Liver (tissue), 9 donors: ENCODE measurements around the gene CAPN10. TPM values are rescaled to one million over a fixed set of nuclear protein-coding genes. Genes with fewer than 3 reads are reported as not detected.

Source experiments
- DNase-seq: peaks from one replicate; pipeline ENCODE4 v3.0.0-alpha.2; 2017; ENCODE audit warnings: low spot score
- H3K27ac ChIP-seq, 2 donors: one replicate each; pipeline ENCODE4 v1.7.0; 2013; ENCODE audit warnings: inconsistent platforms in 2 of 2, low read length in 2 of 2, control low read depth in 1 of 2, low read depth in 1 of 2, mild to moderate bottlenecking in 1 of 2
- H3K27me3 ChIP-seq, 4 donors: one replicate each; pipeline versions ENCODE4 v1.6.1 to v1.7.0; 2013; ENCODE audit warnings: low read length in 3 of 4, inconsistent platforms in 1 of 4, mild to moderate bottlenecking in 1 of 4, moderate library complexity in 1 of 4; ENCODE audit not compliant: control insufficient read depth in 4 of 4, insufficient read depth in 4 of 4
- H3K36me3 ChIP-seq, 4 donors: one replicate each; pipeline versions ENCODE4 v1.6.1 to v1.7.0; 2013; ENCODE audit warnings: low read length in 3 of 4, mild to moderate bottlenecking in 3 of 4, low read depth in 1 of 4, moderate library complexity in 1 of 4; ENCODE audit not compliant: control insufficient read depth in 4 of 4, insufficient read depth in 3 of 4
- H3K4me1 ChIP-seq, 4 donors: one replicate each; pipeline versions ENCODE4 v1.6.1 to v1.7.0; 2013; ENCODE audit warnings: low read length in 3 of 4, mild to moderate bottlenecking in 3 of 4, moderate library complexity in 1 of 4; ENCODE audit not compliant: control insufficient read depth in 4 of 4, insufficient read depth in 4 of 4
- H3K4me3 ChIP-seq, 3 donors: one replicate each; pipeline versions ENCODE4 v1.6.1 to v1.7.0; 2013; ENCODE audit warnings: low read length in 3 of 3, control low read depth in 1 of 3, low read depth in 1 of 3, mild to moderate bottlenecking in 1 of 3
- H3K9ac ChIP-seq, 2 donors: one replicate each; pipeline ENCODE4 v1.7.0; 2013; ENCODE audit warnings: low read length in 2 of 2, mild to moderate bottlenecking in 2 of 2, moderate library complexity in 2 of 2, control low read depth in 1 of 2, low read depth in 1 of 2
- H3K9me3 ChIP-seq, 4 donors: one replicate each; pipeline versions ENCODE4 v1.6.1 to v1.7.0; 2013; ENCODE audit warnings: low read length in 3 of 4; ENCODE audit not compliant: control insufficient read depth in 4 of 4
- EGR1 ChIP-seq, 2 donors: IDR thresholded peaks; 2 replicates each; pipeline ENCODE4 v1.6.1; 2016 to 2018; ENCODE audit warnings: antibody characterized with exemption in 2 of 2, low read depth in 2 of 2
- FOXA2 ChIP-seq: IDR thresholded peaks from 2 replicates; pipeline ENCODE4 v1.6.1; 2016; ENCODE audit warnings: antibody characterized with exemption
- GABPA ChIP-seq, 2 donors: IDR thresholded peaks in 1 of 2; conservative IDR thresholded peaks in 1 of 2; 2 replicates each; pipeline ENCODE4 v1.6.1; 2016; ENCODE audit warnings: antibody characterized with exemption in 2 of 2, mild to moderate bottlenecking in 1 of 2, moderate library complexity in 1 of 2
- HNF4A ChIP-seq, 2 donors: conservative IDR thresholded peaks; 2 replicates each; pipeline ENCODE4 v1.6.1; 2016; ENCODE audit warnings: antibody characterized with exemption in 2 of 2, mild to moderate bottlenecking in 2 of 2
- HNF4G ChIP-seq: IDR thresholded peaks from 2 replicates; pipeline ENCODE4 v1.6.1; 2016; ENCODE audit warnings: antibody characterized with exemption
- NR2F2 ChIP-seq: IDR thresholded peaks from 2 replicates; pipeline ENCODE4 v1.6.1; 2016; ENCODE audit warnings: antibody characterized with exemption
- RAD21 ChIP-seq, 2 donors: IDR thresholded peaks; 2 replicates each; pipeline ENCODE4 v1.6.1; 2016; ENCODE audit warnings: antibody characterized with exemption in 2 of 2, mild to moderate bottlenecking in 2 of 2
- RXRA ChIP-seq, 2 donors: IDR thresholded peaks; 2 replicates each; pipeline ENCODE4 v1.6.1; 2017 to 2018; ENCODE audit warnings: antibody characterized with exemption in 2 of 2, mild to moderate bottlenecking in 1 of 2
- TAF1 ChIP-seq: conservative IDR thresholded peaks from 2 replicates; pipeline ENCODE4 v1.6.1; 2016; ENCODE audit warnings: antibody characterized with exemption, mild to moderate bottlenecking
- WGBS: extraction: QIAGEN DNeasy Blood & Tissue Kit; methylation state at CpG from one replicate; pipeline ENCODE4 v1.1.7; 2013; 5-methylcytosine and 5-hydroxymethylcytosine counted together
- polyA plus RNA-seq, 2 donors: library from polyadenylated mRNA; stranded (reverse) in 1 of 2; unstranded in 1 of 2; fragments of 200-250 nt in 1 of 2; fragments of >200 nt in 1 of 2; fragmentation: Nextera tagmentation in 1 of 2; extraction: Ambion mirVana in 1 of 2; gene quantifications; one replicate each; pipeline versions ENCODE4 v1.2.1 to v1.2.3, GENCODE V29; 2013 to 2015
- total RNA-seq, 2 donors: library from RNA; depleted of rRNA; stranded (reverse); fragments of >200 nt; gene quantifications; one replicate each; pipeline ENCODE4 v1.2.3, GENCODE V29; 2014
- TF ChIP-seq, protein P1 (sequence below): IDR thresholded peaks from 2 replicates; pipeline ENCODE4 v1.6.1; 2016; ENCODE audit warnings: antibody characterized with exemption
- TF ChIP-seq, protein P2 (sequence below): fragments of 150-350 bp; IDR thresholded peaks from 2 replicates; pipeline ENCODE4 v1.5.1; 2017; ENCODE audit warnings: improper control_type of control experiment, low read depth, low read length; ENCODE audit not compliant: missing input control
- TF ChIP-seq, protein P3 (sequence below): IDR thresholded peaks from 2 replicates; pipeline ENCODE4 v1.6.1; 2016; ENCODE audit warnings: antibody characterized with exemption, mild to moderate bottlenecking
- donor health status: healthy.
- donor health status: healthy.
- donor health status: healthy.
- donor health status: healthy.
- donor health status: healthy.

The CAPN10 gene
- total and polyA plus RNA-seq, 4 donors, result 4.8 to 11.3 (median 6.5) TPM

DNA sequence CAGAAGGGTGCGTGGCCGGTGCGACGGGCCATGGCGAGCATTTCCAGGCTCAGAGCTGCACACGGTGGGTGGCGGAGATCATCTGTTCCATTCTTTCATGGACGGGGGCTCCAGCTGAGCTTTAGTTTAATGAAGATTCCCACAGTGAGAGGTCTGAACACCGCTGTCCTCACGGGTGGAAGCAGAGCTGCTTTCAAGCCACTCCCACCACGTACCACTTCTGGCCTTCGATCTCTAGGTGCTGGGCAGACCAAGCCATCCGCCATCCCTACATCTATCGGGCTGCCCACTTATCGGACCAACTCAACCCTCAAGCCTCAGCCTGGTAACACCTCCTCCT lies 57.2 kb downstream of the CAPN10 start (continued):
- TF ChIP-seq HNF4G, result no peak
- TF ChIP-seq EGR1 (IDR thresholded peaks at IDR 0.05; ENCODE audit: low read depth in 2 of 2), result no peak
- no peak for TF ChIP-seq RAD21 (IDR thresholded peaks at IDR 0.05)
- TF ChIP-seq, protein P1, sequence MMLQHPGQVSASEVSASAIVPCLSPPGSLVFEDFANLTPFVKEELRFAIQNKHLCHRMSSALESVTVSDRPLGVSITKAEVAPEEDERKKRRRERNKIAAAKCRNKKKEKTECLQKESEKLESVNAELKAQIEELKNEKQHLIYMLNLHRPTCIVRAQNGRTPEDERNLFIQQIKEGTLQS, result no peak
- TF ChIP-seq, protein P2, sequence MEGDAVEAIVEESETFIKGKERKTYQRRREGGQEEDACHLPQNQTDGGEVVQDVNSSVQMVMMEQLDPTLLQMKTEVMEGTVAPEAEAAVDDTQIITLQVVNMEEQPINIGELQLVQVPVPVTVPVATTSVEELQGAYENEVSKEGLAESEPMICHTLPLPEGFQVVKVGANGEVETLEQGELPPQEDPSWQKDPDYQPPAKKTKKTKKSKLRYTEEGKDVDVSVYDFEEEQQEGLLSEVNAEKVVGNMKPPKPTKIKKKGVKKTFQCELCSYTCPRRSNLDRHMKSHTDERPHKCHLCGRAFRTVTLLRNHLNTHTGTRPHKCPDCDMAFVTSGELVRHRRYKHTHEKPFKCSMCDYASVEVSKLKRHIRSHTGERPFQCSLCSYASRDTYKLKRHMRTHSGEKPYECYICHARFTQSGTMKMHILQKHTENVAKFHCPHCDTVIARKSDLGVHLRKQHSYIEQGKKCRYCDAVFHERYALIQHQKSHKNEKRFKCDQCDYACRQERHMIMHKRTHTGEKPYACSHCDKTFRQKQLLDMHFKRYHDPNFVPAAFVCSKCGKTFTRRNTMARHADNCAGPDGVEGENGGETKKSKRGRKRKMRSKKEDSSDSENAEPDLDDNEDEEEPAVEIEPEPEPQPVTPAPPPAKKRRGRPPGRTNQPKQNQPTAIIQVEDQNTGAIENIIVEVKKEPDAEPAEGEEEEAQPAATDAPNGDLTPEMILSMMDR, result no peak

DNA sequence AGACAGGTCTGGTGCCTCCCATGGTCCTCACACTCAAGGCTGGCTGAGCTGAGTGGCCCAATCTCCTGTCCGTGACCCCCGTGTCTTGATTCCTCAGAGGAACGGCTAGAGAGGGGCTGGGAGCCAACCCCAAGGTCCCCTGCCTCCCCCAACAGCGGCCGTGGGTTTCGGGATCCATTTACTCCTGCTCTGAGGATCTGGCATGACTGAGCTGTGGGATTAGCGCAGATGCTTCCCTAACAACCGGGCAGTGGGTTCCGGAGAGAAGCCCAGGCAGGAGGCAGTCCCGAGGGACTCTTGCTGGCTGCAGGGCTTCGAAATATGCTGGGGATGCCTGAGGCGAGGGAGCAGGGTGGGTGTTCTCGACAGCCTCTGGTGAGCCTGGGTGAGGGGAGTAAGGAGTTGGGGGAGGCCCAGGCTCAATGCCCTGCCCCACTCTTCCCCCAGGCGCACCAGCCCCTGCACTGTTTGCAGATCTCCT lies 57.7 kb downstream of the CAPN10 start:
- TF ChIP-seq FOXA2 (no peak), NR2F2 (no peak)
- Histone ChIP-seq H3K9me3 (no peaks in the 10 kb centered on the region), H3K27me3 (no peaks in the 10 kb centered on the region), H3K36me3 (no peaks in the 10 kb centered on the region), H3K4me3 (no peak overlapping the region), H3K27ac (no peak overlapping the region), H3K4me1 (no peaks in the 10 kb centered on the region), H3K9ac (no peak overlapping the region)
- WGBS, result 70% methylated on average over 14 of the region's 14 CpGs
- no peak for DNase-seq

DNA sequence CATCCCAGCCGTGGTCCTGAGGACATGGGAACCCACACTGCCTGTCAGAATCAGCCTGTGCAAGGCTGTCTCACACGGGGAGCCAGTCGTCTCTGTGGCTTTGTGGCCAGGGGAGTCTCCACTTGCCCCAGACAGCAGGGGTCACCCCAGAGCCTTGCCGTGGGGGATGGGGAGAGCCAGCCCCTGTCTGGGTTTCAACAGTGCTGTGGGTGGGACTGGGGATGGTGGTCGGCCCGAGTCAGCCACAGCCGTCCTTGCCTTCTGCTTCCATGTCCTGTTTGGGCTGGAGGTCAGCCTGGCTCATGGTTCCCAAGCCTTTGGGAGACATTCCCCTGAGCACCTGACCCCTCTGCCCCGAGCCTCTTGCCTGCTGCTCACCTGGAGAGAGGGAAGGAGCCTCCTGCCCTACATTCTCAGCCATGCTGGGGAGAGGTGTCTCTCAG lies 58.3 kb downstream of the CAPN10 start:
- no peaks in the 10 kb centered on the region for H3K4me1 ChIP-seq
- H3K4me3 ChIP-seq, result no peak overlapping the region
- DNase-seq, result no peak
- H3K9me3 ChIP-seq, result no peaks in the 10 kb centered on the region
- TF ChIP-seq NR2F2 (no peak), HNF4G (no peak), EGR1 (IDR thresholded peaks at IDR 0.05; ENCODE audit: low read depth in 2 of 2) (no peak), HNF4A (conservative IDR thresholded peaks at IDR 0.05) (no peak), GABPA (IDR thresholded peaks at IDR 0.05 in 1 of 2, conservative IDR thresholded peaks at IDR 0.05 in 1 of 2) (no peak)
- TF ChIP-seq, protein P2, result no peak
- H3K27ac ChIP-seq, result no peak overlapping the region
- WGBS, result 56% methylated on average over 8 of the region's 8 CpGs
- no peak overlapping the region for H3K9ac ChIP-seq
- no peaks in the 10 kb centered on the region for H3K27me3 ChIP-seq
- H3K36me3 ChIP-seq, result no peaks in the 10 kb centered on the region

DNA sequence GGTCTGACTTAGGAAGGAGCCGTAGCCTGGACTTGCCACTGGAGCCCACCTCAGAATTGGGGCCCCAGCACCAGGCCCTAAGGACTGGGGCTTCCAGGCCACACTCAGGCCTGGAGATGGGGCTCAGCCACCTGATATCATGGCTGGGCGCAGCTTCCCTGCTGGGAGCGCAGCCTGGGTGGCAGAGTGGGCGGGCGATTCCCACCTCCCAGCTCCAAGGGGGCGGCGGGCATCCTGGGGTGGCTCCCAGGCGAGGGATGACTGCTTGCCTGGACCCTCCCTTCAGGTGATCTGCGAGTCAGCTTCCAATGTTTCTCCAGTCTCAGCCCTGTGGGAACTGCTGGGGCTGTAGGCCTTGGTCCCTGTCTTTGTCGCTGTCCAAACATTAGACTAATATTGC lies 58.8 kb downstream of the CAPN10 start:
- no peak for DNase-seq
- H3K27ac ChIP-seq, result no peak overlapping the region
- no peaks in the 10 kb centered on the region for H3K4me1 ChIP-seq
- H3K36me3 ChIP-seq, result no peaks in the 10 kb centered on the region
- 89% methylated on average over 10 of the region's 10 CpGs for WGBS
- H3K9me3 ChIP-seq, result no peaks in the 10 kb centered on the region
- H3K9ac ChIP-seq, result no peak overlapping the region
- no peak overlapping the region for H3K4me3 ChIP-seq
- peaks cover 0 to 2% (median 0%) of the 10 kb centered on the region in 4 donors for H3K27me3 ChIP-seq
- TF ChIP-seq RXRA (IDR thresholded peaks at IDR 0.05), result no peak
- TF ChIP-seq TAF1, result no peak
- TF ChIP-seq, protein P2, result no peak
- no peak for TF ChIP-seq HNF4A (conservative IDR thresholded peaks at IDR 0.05)
- no peak for TF ChIP-seq EGR1 (IDR thresholded peaks at IDR 0.05; ENCODE audit: low read depth in 2 of 2)
- TF ChIP-seq, protein P3, sequence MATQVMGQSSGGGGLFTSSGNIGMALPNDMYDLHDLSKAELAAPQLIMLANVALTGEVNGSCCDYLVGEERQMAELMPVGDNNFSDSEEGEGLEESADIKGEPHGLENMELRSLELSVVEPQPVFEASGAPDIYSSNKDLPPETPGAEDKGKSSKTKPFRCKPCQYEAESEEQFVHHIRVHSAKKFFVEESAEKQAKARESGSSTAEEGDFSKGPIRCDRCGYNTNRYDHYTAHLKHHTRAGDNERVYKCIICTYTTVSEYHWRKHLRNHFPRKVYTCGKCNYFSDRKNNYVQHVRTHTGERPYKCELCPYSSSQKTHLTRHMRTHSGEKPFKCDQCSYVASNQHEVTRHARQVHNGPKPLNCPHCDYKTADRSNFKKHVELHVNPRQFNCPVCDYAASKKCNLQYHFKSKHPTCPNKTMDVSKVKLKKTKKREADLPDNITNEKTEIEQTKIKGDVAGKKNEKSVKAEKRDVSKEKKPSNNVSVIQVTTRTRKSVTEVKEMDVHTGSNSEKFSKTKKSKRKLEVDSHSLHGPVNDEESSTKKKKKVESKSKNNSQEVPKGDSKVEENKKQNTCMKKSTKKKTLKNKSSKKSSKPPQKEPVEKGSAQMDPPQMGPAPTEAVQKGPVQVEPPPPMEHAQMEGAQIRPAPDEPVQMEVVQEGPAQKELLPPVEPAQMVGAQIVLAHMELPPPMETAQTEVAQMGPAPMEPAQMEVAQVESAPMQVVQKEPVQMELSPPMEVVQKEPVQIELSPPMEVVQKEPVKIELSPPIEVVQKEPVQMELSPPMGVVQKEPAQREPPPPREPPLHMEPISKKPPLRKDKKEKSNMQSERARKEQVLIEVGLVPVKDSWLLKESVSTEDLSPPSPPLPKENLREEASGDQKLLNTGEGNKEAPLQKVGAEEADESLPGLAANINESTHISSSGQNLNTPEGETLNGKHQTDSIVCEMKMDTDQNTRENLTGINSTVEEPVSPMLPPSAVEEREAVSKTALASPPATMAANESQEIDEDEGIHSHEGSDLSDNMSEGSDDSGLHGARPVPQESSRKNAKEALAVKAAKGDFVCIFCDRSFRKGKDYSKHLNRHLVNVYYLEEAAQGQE, result no peak
